Activated CD4-positive, alpha-beta T cell treated with anti-CD3 and anti-CD28 coated beads, Interleukin-2, Interleukin-6, amounts not matched to agents 100 ng/mL and 50 ng/mL, durations not matched to agents 16 hours and 8 hours (primary cell): ENCODE measurements around the gene EMP3.
"Not testable (repeated sequence)": the region's sequence is repeated elsewhere in the genome, so short reads cannot be mapped to it uniquely, and the experiment has no call there.

ENCODE experiments used
- DNase-seq: peaks from one replicate; pipeline ENCODE4 v3.0.0-alpha.2; 2020

Gene EMP3

DNA sequence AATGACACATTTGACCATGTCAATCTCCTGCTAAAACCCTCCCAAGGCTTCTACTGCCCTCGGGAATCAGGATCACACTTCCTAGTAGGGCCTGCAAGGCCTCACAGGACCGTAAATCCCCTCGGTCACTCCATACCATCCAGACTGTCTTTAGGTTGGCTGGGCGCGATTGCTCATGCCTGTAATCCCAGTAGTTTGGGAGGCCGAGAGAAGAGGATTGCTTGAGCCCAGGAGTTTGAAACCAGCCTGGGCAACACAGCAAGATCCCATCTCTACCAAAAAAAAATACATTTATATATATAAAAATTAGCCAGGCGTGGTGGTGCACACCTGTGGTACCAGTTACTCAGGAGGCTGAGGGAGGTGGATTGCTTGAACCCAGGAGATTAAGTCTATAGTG lies 23.4 kb downstream of the EMP3 start:
- DNase-seq: no peak

- DNase-seq: no peak
These were observed 25.5 kb downstream of the EMP3 start for GRCh38 chr19:48350856-48351255.

DNA sequence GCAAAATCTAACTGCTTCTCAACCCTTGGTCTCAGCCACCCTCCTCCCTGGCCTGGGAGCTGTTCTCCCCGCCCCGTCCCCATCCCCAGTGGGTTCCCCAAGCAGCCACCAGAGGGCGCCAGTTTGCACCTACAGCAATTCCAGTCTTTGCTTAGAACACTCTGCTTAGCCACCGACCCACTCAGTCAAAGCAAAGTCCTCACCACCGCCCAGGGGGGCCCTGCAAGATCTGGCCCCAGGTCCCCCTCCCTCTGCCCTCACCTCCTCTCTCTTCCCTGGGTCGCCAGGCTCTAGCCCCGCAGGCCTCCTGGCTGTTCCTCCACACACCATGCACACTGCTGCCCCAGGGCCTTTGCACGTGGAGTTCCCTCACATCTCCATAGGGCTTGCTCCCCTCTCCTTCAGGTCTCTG lies 26.0 kb downstream of the EMP3 start:
- DNase-seq: peak; percentile 89

- no peak for DNase-seq
These were observed 28.3 kb downstream of the EMP3 start for GRCh38 chr19:48353677-48354076.

DNA sequence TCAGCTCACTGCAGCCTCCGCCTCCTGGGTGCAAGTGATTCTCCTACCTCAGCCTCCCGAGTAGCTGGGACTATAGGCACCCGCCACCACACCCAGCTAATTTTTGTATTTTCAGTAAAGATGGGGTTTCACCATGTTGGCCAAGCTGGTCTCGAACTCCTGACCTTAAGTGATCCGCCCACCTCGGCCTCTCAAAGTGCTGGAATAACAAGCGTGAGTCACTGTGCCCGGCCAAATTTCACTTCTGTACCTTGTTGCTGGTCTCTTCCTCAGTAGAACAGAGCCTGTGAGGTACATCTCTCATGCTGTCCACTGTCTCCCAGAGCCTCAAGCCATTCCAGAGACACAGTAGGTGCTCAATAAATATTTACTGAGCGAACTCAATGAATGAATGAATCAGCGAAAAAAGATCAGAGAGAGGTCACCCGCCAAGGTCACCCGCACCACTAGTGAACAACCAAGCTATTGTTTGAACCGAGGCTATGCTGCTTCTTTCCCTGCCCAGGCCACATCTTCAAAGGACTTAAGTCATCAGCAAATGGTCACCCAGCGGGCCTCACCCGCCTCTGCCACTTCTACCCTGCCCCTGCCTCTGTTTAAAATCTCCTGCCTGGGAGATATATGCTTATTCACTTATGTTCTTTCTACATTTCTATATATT lies 29.1 kb downstream of the EMP3 start:
- DNase-seq: no peak

DNA sequence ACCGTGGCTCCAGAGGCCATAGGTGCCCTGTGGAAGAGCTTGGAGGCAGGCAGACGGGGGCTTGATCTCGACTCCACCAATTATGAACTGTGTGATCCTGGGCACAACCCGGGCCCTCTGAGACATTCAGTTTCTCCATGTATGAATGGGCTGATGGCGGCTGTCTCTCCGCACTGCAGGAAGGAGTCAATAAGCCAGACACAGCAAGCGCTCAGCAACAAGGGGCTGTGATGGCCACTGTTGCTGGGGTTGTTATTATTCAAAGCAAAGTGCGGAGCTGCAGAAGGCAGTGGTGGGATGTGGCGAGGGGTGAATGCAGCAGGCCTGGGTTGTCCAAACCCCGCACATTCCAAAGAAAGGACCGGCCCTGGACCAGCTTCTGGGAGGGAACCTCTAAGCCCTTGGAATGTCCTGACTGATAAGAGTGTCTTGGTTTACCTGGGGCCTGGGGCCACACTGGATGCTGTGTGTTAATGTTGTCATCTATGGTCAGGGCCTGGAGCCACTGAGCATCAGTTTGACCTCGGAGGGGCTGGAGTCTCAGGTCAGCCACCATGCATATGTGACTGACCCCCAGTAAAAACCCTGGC lies 30.1 kb downstream of the EMP3 start:
- DNase-seq: no peak

DNA sequence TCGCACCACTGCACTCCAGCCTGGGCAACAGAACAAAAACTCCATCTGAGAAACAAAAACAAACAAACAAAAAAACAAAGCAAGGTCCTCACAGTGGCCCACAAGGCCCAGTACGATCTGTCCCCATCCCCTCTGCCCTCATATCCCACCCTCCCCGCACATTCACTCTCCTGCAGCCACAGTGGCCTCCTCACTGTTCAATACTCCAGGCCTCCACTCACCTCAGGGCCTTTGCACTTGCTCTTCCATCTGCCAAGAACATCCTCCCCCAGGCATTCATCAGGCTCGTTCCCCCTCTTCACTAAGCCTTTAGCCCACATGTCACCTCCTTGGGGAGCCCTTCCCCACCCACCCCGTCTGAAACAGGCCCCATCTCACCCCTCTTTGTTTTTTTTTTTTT lies 33.8 kb downstream of the EMP3 start:
- DNase-seq: no peak

- no peak for DNase-seq
These were observed 36.6 kb downstream of the EMP3 start for GRCh38 chr19:48361912-48362311.

DNA sequence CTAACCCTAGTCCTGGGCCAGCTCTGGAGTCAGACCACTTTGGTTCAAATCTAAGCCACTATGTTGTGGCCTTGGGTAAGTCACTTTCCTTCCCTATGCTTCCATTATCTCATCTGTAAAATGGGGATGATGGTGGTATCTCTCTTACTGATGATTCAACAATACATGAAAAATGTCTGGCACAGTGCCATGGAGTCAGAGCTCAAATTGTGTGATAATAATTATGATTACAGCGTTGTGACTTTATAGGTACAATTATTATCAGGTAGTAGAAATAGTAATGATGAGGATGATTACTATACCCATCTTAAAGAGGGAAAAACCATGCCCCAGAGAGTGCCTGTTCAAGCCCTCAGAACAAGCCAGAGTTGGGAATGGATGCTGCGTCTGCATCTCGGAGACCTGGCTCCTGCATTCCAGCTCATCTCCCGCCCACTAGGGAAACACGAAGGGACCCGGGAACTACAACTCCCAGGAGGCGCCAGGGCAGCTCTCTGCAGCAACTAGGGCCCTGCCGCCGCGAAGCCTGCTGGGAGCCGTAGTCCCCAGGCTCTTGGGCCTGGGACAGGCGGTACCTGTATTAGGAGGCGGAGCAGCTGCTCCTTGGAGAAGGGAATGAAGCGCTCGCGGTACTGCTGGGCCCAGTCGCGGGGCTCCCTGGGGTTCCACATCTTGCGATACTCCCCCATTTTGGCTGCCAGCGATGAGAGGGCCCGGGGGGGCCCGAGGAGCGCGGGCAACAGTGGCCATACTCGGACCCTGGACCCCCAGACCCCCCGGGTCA lies 37.6 kb downstream of the EMP3 start:
- DNase-seq: peak; percentile 96

DNA sequence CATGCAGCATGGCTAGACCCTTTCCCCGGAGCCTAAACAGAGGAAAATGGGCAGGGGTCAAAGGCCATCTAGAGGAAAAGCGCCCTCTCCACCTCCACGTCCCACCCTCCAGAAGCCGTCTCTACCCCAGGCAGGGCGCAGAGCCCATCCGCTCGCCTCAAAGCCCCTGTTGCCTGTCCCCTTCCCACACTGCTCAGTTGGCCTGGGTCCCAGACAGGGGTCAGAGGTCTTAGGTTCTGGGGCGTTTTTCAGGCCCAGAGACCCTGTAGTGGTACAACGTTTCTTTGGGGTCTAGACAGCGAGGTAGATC lies 38.1 kb downstream of the EMP3 start:
- no peak for DNase-seq

DNA sequence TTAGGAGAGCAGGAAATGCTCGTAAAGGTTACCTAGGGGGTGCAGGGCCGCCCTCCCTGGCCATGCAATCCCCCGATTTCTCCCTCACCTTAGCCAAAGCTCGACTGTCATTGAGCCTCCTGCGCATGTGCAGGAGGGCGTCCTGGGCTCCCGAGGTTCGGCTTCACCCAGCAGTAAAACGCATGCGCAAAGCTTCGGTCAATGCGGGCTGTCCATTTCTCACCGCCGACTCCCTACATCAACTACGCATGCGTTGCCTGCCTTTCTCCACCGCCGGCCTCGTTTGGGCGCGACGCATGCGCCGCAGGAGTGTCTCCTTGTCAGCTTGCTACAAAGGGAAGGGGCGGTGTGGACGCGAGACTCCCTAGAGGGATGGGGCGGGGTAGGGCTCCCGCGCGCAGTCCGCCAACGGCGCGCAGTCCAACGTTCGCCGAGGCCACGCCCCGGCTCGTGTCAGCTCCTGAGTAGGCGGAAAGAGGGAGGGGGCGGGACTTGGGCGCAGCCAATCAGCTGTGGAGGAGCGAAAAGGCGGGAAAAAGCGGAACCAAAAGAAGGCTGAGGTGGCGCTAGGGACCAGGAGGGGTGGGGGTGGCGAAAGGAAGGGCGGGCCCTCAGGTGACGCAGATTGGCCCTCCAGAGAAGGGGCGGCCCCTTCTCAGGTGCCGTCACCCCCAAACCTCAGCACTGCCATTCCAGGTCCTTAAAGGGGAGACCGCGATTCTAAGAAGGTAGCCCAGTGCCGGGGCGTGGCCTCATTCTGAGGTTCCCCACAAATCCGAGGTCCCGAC lies 38.7 kb downstream of the EMP3 start, which contains the start of the genes SYNGR4 and TMEM143:
Gene SYNGR4, plus strand, starts transcription at position 558 of the 788 bp plus-strand sequence. CDS start 1,476 bp downstream, outside the sequence.
Gene TMEM143, minus strand, starts transcription at position 131 of the 788 bp plus-strand sequence. Its CDS starts 20 bp downstream, at position 111.
- DNase-seq: peak; percentile 100

DNA sequence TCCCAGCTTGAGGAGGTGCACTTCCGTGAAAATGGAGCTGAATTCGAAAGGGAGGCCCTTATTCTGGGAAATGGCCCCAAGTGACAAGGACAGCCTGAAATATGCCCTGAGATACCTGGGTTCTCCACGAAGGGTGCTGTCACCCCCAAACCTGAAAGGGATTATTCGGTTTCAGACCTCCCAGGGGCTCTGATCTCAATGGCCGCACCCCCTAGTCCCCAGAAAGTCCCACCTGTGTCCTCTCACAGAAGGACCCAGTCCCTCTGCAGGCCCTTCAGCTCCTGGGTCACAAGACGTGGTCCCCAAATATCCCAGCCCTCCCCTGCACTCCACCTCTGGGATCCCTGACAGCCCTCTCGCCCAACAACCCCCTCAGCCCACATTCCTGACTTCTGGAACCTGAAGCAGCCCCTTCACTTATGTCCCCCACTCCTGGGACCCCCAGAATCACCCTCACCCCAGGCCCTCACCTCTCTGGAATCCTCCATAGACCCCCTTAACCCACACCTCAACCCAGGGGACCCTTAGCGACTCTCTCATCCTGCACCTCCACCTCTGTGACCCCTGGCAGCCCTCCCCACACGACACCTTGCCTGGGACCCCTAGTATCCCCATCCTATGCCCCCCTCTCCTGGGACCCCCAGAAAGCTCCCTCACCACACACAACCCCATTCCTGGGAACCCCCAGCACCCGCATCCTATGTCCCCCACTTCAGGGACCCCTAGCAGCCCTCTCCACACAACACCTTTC lies 39.4 kb downstream of the EMP3 start:
- no peak for DNase-seq

GRCh38 chr19:48365602-48366001 lies 40.2 kb downstream of the EMP3 start:
- no peak for DNase-seq

- no peak for DNase-seq
These were observed 42.5 kb downstream of the EMP3 start for GRCh38 chr19:48367855-48368254.

- DNase-seq: no peak
These were observed 43.6 kb downstream of the EMP3 start for GRCh38 chr19:48368936-48369335.

GRCh38 chr19:48370955-48371354 lies 45.6 kb downstream of the EMP3 start:
- DNase-seq: no peak

DNA sequence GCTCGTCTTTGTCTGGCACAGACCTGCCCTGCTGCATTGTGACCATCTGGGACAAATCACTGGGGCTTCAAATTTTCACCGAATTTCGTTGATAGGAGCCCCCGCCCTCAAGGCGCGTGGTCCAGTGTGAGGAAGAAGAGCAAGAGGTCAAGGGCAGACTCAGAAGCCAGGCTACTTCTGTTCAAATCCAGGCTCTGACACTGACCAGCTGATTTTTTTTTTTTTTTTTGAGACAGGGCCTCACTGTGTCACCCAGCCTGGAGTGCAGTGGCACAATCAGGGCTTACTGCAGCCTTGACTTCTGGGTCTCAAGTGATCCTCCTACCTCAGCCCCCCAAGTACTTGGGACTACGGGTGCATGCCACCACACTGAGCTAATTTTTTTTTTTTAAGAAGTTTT lies 46.0 kb downstream of the EMP3 start:
- no peak for DNase-seq

DNA sequence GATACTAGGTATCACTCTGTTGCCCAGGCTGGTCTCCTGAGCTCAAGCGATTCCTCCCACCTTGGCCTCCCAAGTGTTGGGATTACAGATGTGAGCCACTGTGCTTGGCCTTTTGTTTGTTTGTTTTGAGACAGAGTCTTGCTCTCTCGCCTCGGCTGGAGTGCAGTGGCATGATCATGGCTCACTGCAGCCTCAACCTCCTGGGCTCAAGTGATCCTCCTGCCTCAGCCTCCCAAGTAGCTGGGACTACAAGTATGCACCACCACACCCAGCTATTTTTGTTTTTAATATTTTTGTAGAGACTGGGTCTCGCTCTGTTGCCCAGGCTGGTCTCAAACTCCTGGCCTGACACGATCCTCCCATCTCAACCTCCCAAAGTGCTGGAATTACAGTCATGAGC lies 46.4 kb downstream of the EMP3 start:
- DNase-seq: not testable (repeated sequence)

GRCh38 chr19:48372904-48373303 lies 47.6 kb downstream of the EMP3 start:
- DNase-seq: no peak

DNA sequence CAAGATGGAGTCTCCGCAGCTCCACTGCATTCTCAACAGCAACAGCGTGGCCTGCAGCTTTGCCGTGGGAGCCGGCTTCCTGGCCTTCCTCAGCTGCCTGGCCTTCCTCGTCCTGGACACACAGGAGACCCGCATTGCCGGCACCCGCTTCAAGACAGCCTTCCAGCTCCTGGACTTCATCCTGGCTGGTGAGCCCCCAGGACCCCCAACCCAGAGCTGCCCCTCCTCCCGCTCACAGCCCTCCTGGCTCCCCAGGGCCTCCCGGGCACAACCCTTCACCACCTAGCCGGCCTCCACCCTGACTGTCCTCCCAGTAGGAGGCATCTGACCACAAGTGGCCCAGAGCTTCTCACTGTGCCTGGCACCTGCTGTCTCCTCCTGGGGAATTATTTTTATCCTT lies 48.2 kb downstream of the EMP3 start:
- DNase-seq: no peak

DNA sequence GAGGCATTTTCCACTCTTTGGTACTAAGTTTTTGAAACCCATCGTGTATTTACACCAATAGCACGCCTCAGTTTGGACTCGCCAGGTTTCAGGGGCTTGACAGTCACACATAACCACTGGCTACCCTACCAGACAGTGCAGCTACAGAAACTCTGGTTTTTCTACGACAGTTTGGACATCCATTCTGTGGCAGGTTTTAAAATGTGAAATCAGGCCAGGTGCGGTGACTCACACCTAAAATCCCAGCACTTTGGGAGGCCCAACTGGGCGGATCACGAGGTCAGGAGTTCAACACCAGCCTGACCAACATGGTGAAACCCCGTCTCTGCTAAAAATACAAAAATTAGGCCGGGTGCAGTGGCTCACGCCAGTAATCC lies 52.8 kb downstream of the EMP3 start:
- DNase-seq: no peak

GRCh38 chr19:48379058-48379457 lies 53.7 kb downstream of the EMP3 start:
- no peak for DNase-seq
